Choroid plexus epithelial cell (primary cell): ENCODE data around the gene EVX1.

Source experiments
- DNase-seq: peaks from one replicate; pipeline ENCODE4 v3.0.0-alpha.2; 2010; ENCODE audit warnings: low read depth
- H3K4me3 ChIP-seq: 2 replicates; pipeline ENCODE4 v1.5.1; 2011; ENCODE audit warnings: low read depth, mild to moderate bottlenecking, control low read depth, low read length, moderate library complexity
- TF ChIP-seq, protein P1 (sequence below): conservative IDR thresholded peaks from 2 replicates; pipeline ENCODE4 v1.5.1; 2011; ENCODE audit warnings: low read depth, mild to moderate bottlenecking, control low read depth, inconsistent platforms, low read length, moderate library complexity

The EVX1 gene

GRCh38 chr7:27243340-27244163 is 950 bp downstream of the EVX1 start:
- TF ChIP-seq, protein P1, sequence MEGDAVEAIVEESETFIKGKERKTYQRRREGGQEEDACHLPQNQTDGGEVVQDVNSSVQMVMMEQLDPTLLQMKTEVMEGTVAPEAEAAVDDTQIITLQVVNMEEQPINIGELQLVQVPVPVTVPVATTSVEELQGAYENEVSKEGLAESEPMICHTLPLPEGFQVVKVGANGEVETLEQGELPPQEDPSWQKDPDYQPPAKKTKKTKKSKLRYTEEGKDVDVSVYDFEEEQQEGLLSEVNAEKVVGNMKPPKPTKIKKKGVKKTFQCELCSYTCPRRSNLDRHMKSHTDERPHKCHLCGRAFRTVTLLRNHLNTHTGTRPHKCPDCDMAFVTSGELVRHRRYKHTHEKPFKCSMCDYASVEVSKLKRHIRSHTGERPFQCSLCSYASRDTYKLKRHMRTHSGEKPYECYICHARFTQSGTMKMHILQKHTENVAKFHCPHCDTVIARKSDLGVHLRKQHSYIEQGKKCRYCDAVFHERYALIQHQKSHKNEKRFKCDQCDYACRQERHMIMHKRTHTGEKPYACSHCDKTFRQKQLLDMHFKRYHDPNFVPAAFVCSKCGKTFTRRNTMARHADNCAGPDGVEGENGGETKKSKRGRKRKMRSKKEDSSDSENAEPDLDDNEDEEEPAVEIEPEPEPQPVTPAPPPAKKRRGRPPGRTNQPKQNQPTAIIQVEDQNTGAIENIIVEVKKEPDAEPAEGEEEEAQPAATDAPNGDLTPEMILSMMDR = no peak
- H3K4me3 ChIP-seq = no peak overlapping the region
- DNase-seq = no peak

DNA sequence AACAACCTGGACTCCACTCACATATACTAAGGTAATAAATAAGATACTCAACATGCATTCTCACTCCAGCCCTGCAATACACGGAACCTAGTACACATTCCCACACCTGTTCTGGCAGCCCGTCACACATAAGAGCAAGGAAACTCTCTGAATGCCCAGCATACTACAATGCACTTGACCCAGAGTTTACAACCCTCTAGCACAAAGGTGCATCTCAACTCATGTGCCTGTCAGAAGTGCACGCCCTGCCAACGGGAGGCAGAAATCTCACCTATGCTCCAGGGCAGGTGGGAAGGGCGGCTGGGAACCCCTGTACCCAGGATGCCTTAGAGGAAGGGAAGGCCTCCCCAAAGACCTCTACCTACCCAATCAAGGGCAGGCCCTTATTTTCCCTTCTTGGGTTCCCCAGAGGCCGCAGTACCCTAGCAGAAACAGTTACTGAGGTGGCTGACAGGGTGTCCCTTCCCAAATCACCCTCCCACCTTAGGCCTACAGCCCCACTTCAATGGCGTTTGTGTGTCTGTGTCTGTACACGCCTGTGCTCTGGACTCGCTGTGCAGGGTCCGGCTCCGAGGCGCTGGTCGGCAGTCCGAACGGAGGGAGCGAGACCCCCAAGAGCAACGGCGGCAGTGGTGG is 2.0 kb downstream of the EVX1 start:
- TF ChIP-seq, protein P1 = no peak
- no peak for DNase-seq
- no peak overlapping the region for H3K4me3 ChIP-seq

DNA sequence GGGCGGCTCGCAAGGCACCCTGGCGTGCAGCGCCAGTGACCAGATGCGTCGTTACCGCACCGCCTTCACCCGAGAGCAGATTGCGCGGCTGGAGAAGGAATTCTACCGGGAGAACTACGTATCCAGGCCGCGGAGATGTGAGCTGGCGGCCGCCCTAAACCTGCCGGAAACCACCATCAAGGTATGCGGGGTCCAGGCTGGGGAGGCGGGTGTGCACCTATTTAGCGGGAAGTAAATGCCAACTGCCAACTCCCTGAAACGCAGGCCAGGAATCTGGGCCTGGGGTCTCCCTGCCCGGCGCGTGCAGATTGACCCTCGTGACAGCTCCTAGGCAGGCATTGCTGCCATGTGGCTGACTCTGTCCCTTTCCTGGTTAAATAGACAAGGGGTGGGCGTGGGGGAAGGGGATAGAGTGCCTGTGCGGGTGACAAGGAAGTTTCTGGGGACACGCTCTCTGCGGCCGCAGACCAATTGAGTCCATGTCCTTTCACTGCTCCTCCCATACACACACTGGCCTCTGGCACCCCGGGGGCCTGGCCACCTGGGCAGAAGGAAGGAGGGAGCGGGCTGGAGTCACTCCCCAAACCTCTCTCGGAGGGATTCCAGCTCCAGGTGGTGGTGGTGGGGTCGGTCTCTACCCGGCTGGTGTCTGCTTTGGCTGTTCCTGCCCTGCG is 2.7 kb downstream of the EVX1 start:
- H3K4me3 ChIP-seq = no peak overlapping the region
- DNase-seq = no peak
- TF ChIP-seq, protein P1 = no peak

- no peak for DNase-seq
- TF ChIP-seq, protein P1 = no peak
- no peak overlapping the region for H3K4me3 ChIP-seq
Observed at GRCh38 chr7:27245798-27246691, 3.4 kb downstream of the EVX1 start.

GRCh38 chr7:27247000-27247399 is 4.4 kb downstream of the EVX1 start:
- H3K4me3 ChIP-seq = no peak overlapping the region
- DNase-seq = no peak
- TF ChIP-seq, protein P1 = no peak
